DMS153 treated with DMSO at 0.1 percent for 48 hours (cell line): Measurements from ENCODE around the gene VEZT.
A peak's percentile ranks its signal among the peaks of the same experiment; 100 is the strongest.

ENCODE experiments used
- DNase-seq: peaks from one replicate; lab custom pipeline; 2025; ENCODE audit not compliant: unreplicated experiment; lab: John Stamatoyannopoulos, UW

The VEZT gene

GRCh38 chr12:95200128-95200894 is 17.3 kb upstream of the VEZT start:
- DNase-seq, result no peak

- no peak for DNase-seq
These were observed 16.4 kb upstream of the VEZT start for GRCh38 chr12:95201056-95201670.

- no peak for DNase-seq
These were observed 14.7 kb upstream of the VEZT start for GRCh38 chr12:95202691-95203486.

GRCh38 chr12:95203487-95204030 is 14.0 kb upstream of the VEZT start:
- no peak for DNase-seq

- no peak for DNase-seq
These were observed 13.3 kb upstream of the VEZT start for GRCh38 chr12:95204141-95204866.

- no peak for DNase-seq
These were observed 12.5 kb upstream of the VEZT start for GRCh38 chr12:95205016-95205624.

GRCh38 chr12:95205685-95206084 is 11.9 kb upstream of the VEZT start:
- no peak for DNase-seq

GRCh38 chr12:95206916-95207315 is 10.7 kb upstream of the VEZT start:
- no peak for DNase-seq

- DNase-seq, result no peak
These were observed 10.2 kb upstream of the VEZT start for GRCh38 chr12:95207407-95207806.

GRCh38 chr12:95208678-95209077 is 8.9 kb upstream of the VEZT start:
- no peak for DNase-seq

GRCh38 chr12:95212586-95212985 is 5.0 kb upstream of the VEZT start:
- no peak for DNase-seq

- DNase-seq, result no peak
These were observed 4.5 kb upstream of the VEZT start for GRCh38 chr12:95213119-95213518.

- DNase-seq, result no peak
These were observed 3.7 kb upstream of the VEZT start for GRCh38 chr12:95213928-95214327.

- DNase-seq, result no peak
These were observed 3.1 kb upstream of the VEZT start for GRCh38 chr12:95214466-95214865.

- no peak for DNase-seq
These were observed 1.7 kb upstream of the VEZT start for GRCh38 chr12:95215949-95216348.

- DNase-seq, result peak; percentile 77
These were observed 763 bp upstream of the VEZT start for GRCh38 chr12:95216711-95217376.

GRCh38 chr12:95218150-95219133 is 835 bp downstream of the VEZT start:
- DNase-seq, result peak; percentile 55

- DNase-seq, result no peak
These were observed 2.6 kb downstream of the VEZT start for GRCh38 chr12:95220190-95220589.

- no peak for DNase-seq
These were observed 3.1 kb downstream of the VEZT start for GRCh38 chr12:95220726-95221125.
